ENCODE data around the gene PRR16.

PRR16 gene

GRCh38 chr5:120614531-120615180 is 150.6 kb downstream of the PRR16 start:
- no peak overlapping the region for H3K4me2 ChIP-seq (ENCODE audit: low read depth, low read length, poor library complexity, severe bottlenecking)
- H3F3A ChIP-seq (ENCODE audit: insufficient read depth) = no peaks in the 10 kb centered on the region
- no peak overlapping the region for H3K4me3 ChIP-seq (ENCODE audit: insufficient read depth, low read length, poor library complexity, severe bottlenecking)
- H3K36me3 ChIP-seq (ENCODE audit: low read length) = no peaks in the 10 kb centered on the region
- H3K27me3 ChIP-seq (ENCODE audit: low read length) = no peaks in the 10 kb centered on the region; the same call in 1 of the 2 replicates
- no peaks in the 10 kb centered on the region for H3K9me2 ChIP-seq (replicated peaks; ENCODE audit: insufficient read depth, low read length)
- no peak overlapping the region for H3K9ac ChIP-seq (ENCODE audit: low read length)
- H3K9me3 ChIP-seq (ENCODE audit: insufficient read depth, low read length) = no peaks in the 10 kb centered on the region
- TF ChIP-seq, protein P1, sequence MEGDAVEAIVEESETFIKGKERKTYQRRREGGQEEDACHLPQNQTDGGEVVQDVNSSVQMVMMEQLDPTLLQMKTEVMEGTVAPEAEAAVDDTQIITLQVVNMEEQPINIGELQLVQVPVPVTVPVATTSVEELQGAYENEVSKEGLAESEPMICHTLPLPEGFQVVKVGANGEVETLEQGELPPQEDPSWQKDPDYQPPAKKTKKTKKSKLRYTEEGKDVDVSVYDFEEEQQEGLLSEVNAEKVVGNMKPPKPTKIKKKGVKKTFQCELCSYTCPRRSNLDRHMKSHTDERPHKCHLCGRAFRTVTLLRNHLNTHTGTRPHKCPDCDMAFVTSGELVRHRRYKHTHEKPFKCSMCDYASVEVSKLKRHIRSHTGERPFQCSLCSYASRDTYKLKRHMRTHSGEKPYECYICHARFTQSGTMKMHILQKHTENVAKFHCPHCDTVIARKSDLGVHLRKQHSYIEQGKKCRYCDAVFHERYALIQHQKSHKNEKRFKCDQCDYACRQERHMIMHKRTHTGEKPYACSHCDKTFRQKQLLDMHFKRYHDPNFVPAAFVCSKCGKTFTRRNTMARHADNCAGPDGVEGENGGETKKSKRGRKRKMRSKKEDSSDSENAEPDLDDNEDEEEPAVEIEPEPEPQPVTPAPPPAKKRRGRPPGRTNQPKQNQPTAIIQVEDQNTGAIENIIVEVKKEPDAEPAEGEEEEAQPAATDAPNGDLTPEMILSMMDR (IDR thresholded peaks at IDR 0.05; ENCODE audit: insufficient read depth, low read length, poor library complexity, severe bottlenecking) = no peak
- TF ChIP-seq EZH2phosphoT487 (conservative IDR thresholded peaks at IDR 0.05; ENCODE audit: low read length) = no peak
- no peaks in the 10 kb centered on the region for H4K20me1 ChIP-seq (ENCODE audit: low read depth, low read length)
- H2AFZ ChIP-seq (ENCODE audit: low read depth, low read length, severe bottlenecking) = no peak overlapping the region
- H3K79me2 ChIP-seq (ENCODE audit: insufficient read depth, low read length) = no peaks in the 10 kb centered on the region
- no peak overlapping the region for H3K27ac ChIP-seq (ENCODE audit: low read depth, low read length)

- Histone ChIP-seq H2AFZ (ENCODE audit: low read depth, low read length, severe bottlenecking) (no peak overlapping the region), H3K4me3 (ENCODE audit: insufficient read depth, low read length, poor library complexity, severe bottlenecking) (no peak overlapping the region), H3K27me3 (ENCODE audit: low read length) (no peaks in the 10 kb centered on the region; the same call in 1 of the 2 replicates), H3K9ac (ENCODE audit: low read length) (no peak overlapping the region), H3K9me2 (replicated peaks; ENCODE audit: insufficient read depth, low read length) (no peaks in the 10 kb centered on the region), H3K27ac (ENCODE audit: low read depth, low read length) (no peak overlapping the region), H3K4me2 (ENCODE audit: low read depth, low read length, poor library complexity, severe bottlenecking) (no peak overlapping the region), H3F3A (ENCODE audit: insufficient read depth) (no peaks in the 10 kb centered on the region), H3K36me3 (ENCODE audit: low read length) (no peaks in the 10 kb centered on the region), H3K79me2 (ENCODE audit: insufficient read depth, low read length) (no peaks in the 10 kb centered on the region), H3K9me3 (ENCODE audit: insufficient read depth, low read length) (no peaks in the 10 kb centered on the region), H4K20me1 (ENCODE audit: low read depth, low read length) (no peaks in the 10 kb centered on the region)
- no peak for TF ChIP-seq EZH2phosphoT487 (conservative IDR thresholded peaks at IDR 0.05; ENCODE audit: low read length)
- TF ChIP-seq, protein P1 (IDR thresholded peaks at IDR 0.05; ENCODE audit: insufficient read depth, low read length, poor library complexity, severe bottlenecking) = no peak
Measured at GRCh38 chr5:120615967-120616645, 152.0 kb downstream of the PRR16 start.

DNA sequence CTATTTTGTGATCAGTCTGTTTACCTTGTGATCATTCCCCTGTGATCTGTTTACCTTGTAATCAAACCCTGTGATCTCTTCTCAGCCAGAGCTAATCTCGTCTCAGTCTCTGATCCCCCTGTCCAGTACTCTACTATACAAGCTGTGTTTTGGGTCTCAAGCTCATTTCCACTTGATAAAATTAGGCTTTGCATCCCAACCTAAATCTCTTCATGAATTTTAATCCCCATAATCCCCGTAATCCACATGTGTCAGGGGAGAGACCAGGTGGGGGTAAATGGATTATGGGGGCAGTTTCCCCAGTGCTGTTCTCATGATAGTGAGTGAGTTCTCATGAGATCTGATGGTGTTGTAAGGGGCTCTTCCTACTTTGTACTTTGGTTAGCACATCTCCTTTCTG is 157.2 kb downstream of the PRR16 start:
- TF ChIP-seq EZH2phosphoT487 (conservative IDR thresholded peaks at IDR 0.05; ENCODE audit: low read length) = no peak
- TF ChIP-seq, protein P1 (IDR thresholded peaks at IDR 0.05; ENCODE audit: insufficient read depth, low read length, poor library complexity, severe bottlenecking) = no peak
- no peaks in the 10 kb centered on the region for H4K20me1 ChIP-seq (ENCODE audit: low read depth, low read length)
- H3K27me3 ChIP-seq (ENCODE audit: low read length) = no peaks in the 10 kb centered on the region; the same call in 1 of the 2 replicates
- H3K79me2 ChIP-seq (ENCODE audit: insufficient read depth, low read length) = no peaks in the 10 kb centered on the region
- no peak overlapping the region for H3K4me3 ChIP-seq (ENCODE audit: insufficient read depth, low read length, poor library complexity, severe bottlenecking)
- H3K36me3 ChIP-seq (ENCODE audit: low read length) = no peaks in the 10 kb centered on the region
- H3F3A ChIP-seq (ENCODE audit: insufficient read depth) = no peaks in the 10 kb centered on the region
- H3K9me3 ChIP-seq (ENCODE audit: insufficient read depth, low read length) = no peaks in the 10 kb centered on the region
- H3K27ac ChIP-seq (ENCODE audit: low read depth, low read length) = no peak overlapping the region
- no peak overlapping the region for H2AFZ ChIP-seq (ENCODE audit: low read depth, low read length, severe bottlenecking)
- H3K9me2 ChIP-seq (replicated peaks; ENCODE audit: insufficient read depth, low read length) = no peaks in the 10 kb centered on the region
- H3K4me2 ChIP-seq (ENCODE audit: low read depth, low read length, poor library complexity, severe bottlenecking) = no peak overlapping the region
- no peak overlapping the region for H3K9ac ChIP-seq (ENCODE audit: low read length)
